GM19324 (cell line): ENCODE measurements around the gene HMGN4.
A peak's percentile ranks its signal among the peaks of the same experiment; 100 is the strongest.
"Not testable (repeated sequence)": the region's sequence is repeated elsewhere in the genome, so short reads cannot be mapped to it uniquely, and the experiment has no call there.

Experiments used
- ATAC-seq: cut with Tn5 transposase; IDR thresholded peaks from one replicate; pipeline ENCODE4 v1.9.1; 2021; ENCODE audit warnings: mild to moderate bottlenecking, moderate library complexity; ENCODE audit not compliant: unreplicated experiment, low FRiP score

The HMGN4 gene

GRCh38 chr6:26521600-26522391, 16.4 kb upstream of the HMGN4 start:
- peak; percentile 73 for ATAC-seq

GRCh38 chr6:26522486-26523228, 15.5 kb upstream of the HMGN4 start:
- not testable (repeated sequence) for ATAC-seq

GRCh38 chr6:26524314-26524713, 13.9 kb upstream of the HMGN4 start:
- ATAC-seq = not testable (repeated sequence)

GRCh38 chr6:26524722-26525370, 13.3 kb upstream of the HMGN4 start:
- ATAC-seq = no peak

- ATAC-seq = no peak
These were observed 12.3 kb upstream of the HMGN4 start for GRCh38 chr6:26525838-26526237.

GRCh38 chr6:26526928-26527327, 11.2 kb upstream of the HMGN4 start:
- ATAC-seq = no peak

GRCh38 chr6:26530203-26530602, 8.0 kb upstream of the HMGN4 start:
- ATAC-seq = no peak

- ATAC-seq = no peak
These were observed 6.3 kb upstream of the HMGN4 start for GRCh38 chr6:26531897-26532296.

- ATAC-seq = no peak
These were observed 5.3 kb upstream of the HMGN4 start for GRCh38 chr6:26532699-26533531.

- no peak for ATAC-seq
These were observed 4.6 kb upstream of the HMGN4 start for GRCh38 chr6:26533532-26533931.

GRCh38 chr6:26534681-26535465, 3.3 kb upstream of the HMGN4 start:
- no peak for ATAC-seq

GRCh38 chr6:26536571-26537159, 1.5 kb upstream of the HMGN4 start:
- no peak for ATAC-seq

GRCh38 chr6:26537160-26537845, 863 bp upstream of the HMGN4 start:
- ATAC-seq = peak; percentile 41

- ATAC-seq = no peak
These were observed 371 bp downstream of the HMGN4 start for GRCh38 chr6:26538572-26538902.

- ATAC-seq = no peak
These were observed 977 bp downstream of the HMGN4 start for GRCh38 chr6:26539071-26539615.

- ATAC-seq = no peak
These were observed 3.4 kb downstream of the HMGN4 start for GRCh38 chr6:26541579-26541978.

- ATAC-seq = no peak
These were observed 5.8 kb downstream of the HMGN4 start for GRCh38 chr6:26543953-26544352.

- no peak for ATAC-seq
These were observed 6.3 kb downstream of the HMGN4 start for GRCh38 chr6:26544473-26544872.

GRCh38 chr6:26545627-26546026, 7.5 kb downstream of the HMGN4 start:
- no peak for ATAC-seq
